Stimulated activated CD8-positive, alpha-beta memory T cell treated with anti-CD3 and anti-CD28 coated beads, Interleukin-7, amount 100 ng/mL, for 24 hours (primary cell): ENCODE measurements around the gene CFAP46.
"Not testable (repeated sequence)": the region's sequence is repeated elsewhere in the genome, so short reads cannot be mapped to it uniquely, and the experiment has no call there.

Experiments used
- DNase-seq: peaks from one replicate; pipeline ENCODE4 v3.0.0-alpha.2; 2020; ENCODE audit warnings: low read depth

Gene CFAP46

DNA sequence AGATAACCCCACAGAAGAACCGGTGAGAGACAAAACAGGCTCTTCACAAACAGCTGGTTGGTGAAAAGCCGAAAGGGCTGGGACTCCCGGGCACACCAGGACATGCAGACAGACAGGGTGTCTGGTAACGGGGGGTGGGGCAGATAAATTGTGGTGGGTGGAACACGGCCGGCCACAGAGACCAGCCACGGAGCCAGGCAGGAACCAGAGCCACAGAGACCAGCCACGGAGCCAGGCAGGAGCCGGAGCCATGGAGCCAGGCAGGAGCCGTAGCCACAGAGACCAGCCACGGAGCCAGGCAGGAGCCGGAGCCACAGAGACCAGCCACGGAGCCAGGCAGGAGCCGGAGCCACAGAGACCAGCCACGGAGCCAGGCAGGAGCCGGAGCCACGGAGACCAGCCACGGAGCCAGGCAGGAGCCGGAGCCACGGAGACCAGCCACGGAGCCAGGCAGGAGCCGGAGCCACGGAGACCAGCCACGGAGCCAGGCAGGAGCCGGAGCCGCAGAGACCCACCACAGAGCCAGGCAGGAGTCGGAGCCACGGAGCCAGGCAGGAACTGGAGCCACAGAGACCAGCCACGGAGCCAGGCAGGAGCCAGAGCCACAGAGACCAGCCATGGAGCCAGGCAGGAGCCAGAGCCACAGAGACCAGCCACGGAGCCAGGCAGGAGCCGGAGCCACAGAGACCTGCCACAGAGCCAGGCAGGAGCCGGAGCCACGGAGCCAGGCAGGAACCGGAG, 116.4 kb downstream of the CFAP46 start:
- DNase-seq, result not testable (repeated sequence)

DNA sequence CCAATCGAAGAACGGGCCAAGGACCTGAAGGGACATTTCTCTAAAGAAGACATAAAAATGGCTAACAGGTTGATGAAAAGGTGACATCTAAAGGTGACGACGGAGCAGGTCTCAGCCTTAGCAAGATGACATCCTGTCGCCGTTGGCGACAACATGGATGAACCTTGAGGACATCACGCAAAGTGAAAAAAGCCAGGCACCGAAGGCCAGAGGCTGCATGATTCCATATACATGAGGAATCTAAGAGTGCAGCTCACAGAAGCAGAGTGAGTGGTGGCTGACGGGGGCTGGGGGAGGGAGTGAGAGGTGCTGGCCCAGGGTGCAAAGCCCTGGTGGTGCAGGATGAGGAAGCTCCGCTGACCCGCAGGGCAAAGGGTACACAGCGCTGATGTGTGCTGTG, 122.3 kb downstream of the CFAP46 start:
- DNase-seq, result no peak

GRCh38 chr10:132817701-132818211, 124.6 kb downstream of the CFAP46 start:
- DNase-seq, result no peak

DNA sequence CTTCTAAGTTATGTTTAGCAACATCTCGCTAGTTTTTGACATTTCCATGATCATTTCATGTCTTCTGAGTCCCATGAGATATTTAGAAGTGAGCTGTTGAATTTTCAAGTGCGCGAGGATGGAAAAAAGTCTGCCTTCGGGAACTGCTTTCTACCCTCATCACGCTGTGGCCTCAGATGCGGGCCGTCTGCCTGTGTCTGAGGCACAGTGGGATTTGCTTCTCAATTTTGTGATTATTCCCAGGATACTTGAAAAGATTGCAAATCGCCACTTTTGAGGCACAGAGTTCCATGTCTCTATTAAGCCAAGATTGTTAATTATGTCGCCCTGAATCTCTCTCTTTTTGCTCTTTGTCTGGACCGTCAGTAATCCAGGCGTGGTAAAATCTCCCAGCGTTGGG, 125.7 kb downstream of the CFAP46 start:
- no peak for DNase-seq

DNA sequence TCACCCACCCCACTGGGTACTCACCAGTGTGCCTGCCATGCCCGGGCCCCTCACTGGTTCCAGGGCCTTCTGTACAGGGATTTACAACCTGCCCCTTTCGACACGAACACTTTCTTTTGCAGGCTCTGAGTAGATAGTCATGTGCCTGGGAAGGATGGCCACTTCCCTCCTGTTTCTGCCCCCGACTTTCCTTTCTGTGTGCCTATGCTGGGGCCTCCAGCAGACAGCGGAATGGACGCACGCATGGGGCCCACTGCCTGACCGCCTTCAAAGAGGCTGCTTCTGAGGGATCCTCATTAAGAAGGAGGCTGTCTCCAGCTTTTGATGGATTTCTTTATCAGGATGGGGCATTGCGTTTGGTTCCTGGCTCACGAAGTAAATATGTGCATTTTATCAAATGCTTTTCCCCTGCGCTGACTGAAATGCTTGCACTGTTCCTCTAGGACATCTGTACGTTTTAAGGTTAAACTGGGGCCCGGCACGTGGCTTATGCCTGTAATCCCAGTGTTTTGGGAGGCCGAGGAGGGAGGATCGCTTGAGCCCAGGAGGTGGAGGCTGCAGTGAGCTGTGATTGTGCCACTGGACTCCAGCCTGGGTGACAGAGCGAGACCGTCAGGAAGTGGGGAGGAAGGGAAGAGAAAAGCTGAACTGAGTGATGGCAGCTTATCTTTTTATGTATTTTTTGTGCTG, 127.1 kb downstream of the CFAP46 start:
- no peak for DNase-seq

DNA sequence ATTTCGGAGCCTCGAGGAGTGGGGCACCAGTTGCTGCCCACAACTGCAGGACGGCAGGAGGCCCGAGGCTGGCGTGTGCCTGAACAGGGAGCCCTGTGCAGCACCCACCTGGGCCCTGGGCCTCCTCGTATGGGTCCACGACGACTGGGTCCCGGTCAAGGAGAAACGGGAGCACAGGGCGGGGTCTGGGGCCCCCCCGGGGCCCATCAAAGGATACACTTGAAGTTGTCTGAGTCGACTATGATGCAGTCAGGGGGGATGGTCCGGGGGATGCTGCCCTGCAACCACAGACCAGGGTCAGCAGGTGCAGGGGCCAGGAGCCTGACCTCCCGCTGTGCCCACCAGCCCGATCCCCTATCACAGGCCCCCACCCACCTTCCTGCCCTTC, 127.9 kb downstream of the CFAP46 start:
- DNase-seq, result no peak

DNA sequence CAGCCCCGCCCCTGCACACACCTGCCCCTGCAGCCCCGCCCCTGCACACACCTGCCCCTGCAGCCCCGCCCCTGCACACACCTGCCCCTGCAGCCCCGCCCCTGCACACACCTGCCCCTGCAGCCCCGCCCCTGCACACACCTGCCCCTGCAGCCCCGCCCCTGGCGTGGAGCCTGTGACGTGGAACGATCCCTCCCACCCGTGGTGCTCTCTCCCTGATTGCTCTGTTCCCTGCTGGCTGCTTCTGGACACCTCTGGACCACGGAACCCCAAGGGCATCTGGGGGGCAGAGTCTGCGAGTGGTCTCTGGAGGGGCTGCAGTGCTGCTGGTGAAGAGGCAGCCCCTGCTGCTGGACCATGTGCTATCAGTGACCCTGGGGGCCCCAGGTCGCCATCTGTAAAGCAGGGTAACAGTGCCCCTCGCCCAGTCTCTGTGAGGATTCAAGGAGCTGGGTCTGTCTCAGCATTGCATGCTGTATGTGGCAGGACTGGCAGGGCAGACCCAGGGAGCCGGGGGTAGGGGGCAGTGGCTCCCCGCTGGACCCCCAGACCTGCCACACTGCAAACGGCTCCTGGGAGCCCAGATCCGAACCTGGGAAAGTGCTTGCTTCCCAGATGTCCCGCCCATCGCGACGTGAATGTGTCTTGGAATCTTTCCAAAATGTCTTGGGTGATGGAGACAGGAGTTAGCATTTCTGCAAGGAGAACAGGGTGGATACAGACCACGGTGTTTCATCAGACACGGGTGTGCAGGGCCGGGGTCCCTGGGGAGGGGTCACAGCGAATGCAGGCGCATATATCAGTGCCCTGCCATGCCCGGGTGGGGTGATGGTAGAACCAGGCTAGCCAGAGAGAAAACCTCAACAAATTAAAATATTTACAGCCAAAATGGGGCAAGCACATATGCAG, 128.6 kb downstream of the CFAP46 start:
- no peak for DNase-seq

GRCh38 chr10:132813001-132813401, 129.4 kb downstream of the CFAP46 start:
- DNase-seq, result no peak

DNA sequence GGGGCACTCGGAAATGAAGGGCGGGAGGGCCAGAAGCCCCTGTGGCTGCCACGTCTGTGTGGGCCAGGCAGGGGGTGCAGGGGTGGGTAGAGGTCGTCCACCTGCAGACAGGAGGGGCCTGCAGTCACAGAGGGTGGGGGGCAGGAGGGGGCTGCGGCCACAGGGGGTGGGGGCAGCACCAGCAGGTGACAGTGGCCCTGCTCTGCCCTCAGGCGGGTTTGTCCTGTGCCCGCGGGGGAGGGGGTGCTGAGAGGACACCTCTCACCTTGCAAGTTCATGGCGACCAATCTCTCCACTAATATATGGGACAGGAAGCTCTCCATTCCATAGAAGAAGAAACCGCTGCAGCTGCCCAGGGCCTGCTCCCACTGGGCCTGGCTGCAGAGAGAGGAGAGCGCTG, 129.8 kb downstream of the CFAP46 start:
- DNase-seq, result no peak

DNA sequence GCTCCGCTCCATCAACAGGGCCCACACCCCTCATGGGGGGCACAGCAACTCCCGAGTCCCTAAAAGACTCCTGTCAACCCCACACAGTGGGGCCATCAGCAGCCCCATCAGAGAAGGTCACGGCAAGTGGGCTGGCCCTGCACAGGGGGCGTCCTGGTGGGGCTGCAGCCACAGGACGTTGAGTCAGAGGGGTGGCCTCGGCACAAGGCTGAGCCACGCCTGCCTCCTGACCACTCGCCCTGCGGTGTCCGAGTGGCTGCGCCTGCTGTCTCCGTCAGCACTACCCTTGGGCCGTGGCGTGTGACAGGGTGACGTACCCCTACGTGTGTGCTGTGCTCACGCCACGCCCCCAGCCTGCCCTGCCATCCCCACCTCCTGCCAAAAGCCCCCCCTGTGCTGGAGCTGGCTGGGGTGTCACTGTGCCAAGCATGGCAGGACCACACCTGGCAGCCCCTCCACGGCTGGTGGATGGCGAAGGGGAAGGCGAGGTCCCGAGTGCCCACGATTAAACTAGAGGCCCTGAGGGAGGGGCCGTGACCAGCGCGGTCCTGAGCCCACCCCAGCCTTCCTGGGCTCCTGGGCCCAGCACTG, 130.4 kb downstream of the CFAP46 start:
- no peak for DNase-seq

- DNase-seq, result no peak
Observed at GRCh38 chr10:132810807-132811700, 131.3 kb downstream of the CFAP46 start.

- no peak for DNase-seq
Observed at GRCh38 chr10:132810141-132810806, 132.1 kb downstream of the CFAP46 start.

GRCh38 chr10:132809232-132810140, 132.9 kb downstream of the CFAP46 start:
- DNase-seq, result no peak

GRCh38 chr10:132808383-132809231, 133.8 kb downstream of the CFAP46 start:
- DNase-seq, result no peak

- no peak for DNase-seq
Observed at GRCh38 chr10:132807621-132808049, 134.7 kb downstream of the CFAP46 start.

GRCh38 chr10:132806561-132807003, 135.8 kb downstream of the CFAP46 start:
- DNase-seq, result no peak

GRCh38 chr10:132806110-132806509, 136.3 kb downstream of the CFAP46 start:
- no peak for DNase-seq

- DNase-seq, result no peak
Observed at GRCh38 chr10:132805599-132805998, 136.8 kb downstream of the CFAP46 start.
